ENCODE results near the gene KRTAP23-1.

The KRTAP23-1 gene

GRCh38 chr21:30348506-30348905 is at the start of gene KRTAP23-1:
KRTAP23-1 (minus strand) TSS chr21:30348606; CDS start chr21:30348606, 0 bp downstream.
- DNase-seq (ENCODE audit: low read depth in 2 of 2) = no peak

GRCh38 chr21:30395731-30396130 is 47.3 kb upstream of the KRTAP23-1 start, which contains the start of gene KRTAP13-1:
KRTAP13-1 (plus strand) TSS chr21:30396031; CDS start chr21:30396087, 56 bp downstream.
- DNase-seq (ENCODE audit: low read depth in 2 of 2) = no peak

DNA sequence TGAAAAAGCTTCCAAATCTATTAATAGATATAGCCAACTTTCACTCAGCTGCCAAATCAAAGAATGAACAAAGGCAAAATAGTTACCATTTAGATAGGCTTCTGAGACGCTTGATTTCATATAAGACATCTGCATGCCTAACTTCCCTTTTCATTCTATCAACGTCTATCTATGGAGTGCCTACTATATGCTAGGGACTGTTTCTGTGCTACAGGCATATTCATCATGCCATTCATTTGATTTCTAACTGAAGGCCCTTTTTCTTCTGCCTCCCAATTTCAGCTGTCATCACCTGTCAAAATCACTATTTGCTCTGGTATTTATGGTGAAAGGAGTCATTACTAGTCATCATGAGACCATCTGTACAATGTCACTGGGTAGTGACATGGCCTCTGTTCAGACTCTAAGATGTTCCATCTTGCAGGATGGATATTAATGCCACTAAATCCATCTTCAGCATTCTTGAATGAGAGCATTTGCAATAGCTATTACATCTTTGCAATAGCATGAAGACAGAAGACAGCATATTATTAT is 43.2 kb upstream of the KRTAP23-1 start:
- DNase-seq (ENCODE audit: low read depth in 2 of 2) = no peak

GRCh38 chr21:30382201-30382600 is 33.8 kb upstream of the KRTAP23-1 start:
- no peak for DNase-seq (ENCODE audit: low read depth in 2 of 2)

- DNase-seq (ENCODE audit: low read depth in 2 of 2) = no peak
Measured at GRCh38 chr21:30372139-30372770, 23.8 kb upstream of the KRTAP23-1 start, which contains the start of gene KRTAP13-2. KRTAP13-2 (minus strand) TSS chr21:30372271; CDS start chr21:30372213, 58 bp downstream.

GRCh38 chr21:30355906-30356305 is 7.5 kb upstream of the KRTAP23-1 start:
- DNase-seq (ENCODE audit: low read depth in 2 of 2) = no peak

- DNase-seq (ENCODE audit: low read depth in 2 of 2) = no peak
Measured at GRCh38 chr21:30354308-30355005, 6.1 kb upstream of the KRTAP23-1 start.

- DNase-seq (ENCODE audit: low read depth in 2 of 2) = no peak
Measured at GRCh38 chr21:30351534-30351933, 3.1 kb upstream of the KRTAP23-1 start.

- DNase-seq (ENCODE audit: low read depth in 2 of 2) = no peak
Measured at GRCh38 chr21:30349572-30349971, 1.2 kb upstream of the KRTAP23-1 start.

DNA sequence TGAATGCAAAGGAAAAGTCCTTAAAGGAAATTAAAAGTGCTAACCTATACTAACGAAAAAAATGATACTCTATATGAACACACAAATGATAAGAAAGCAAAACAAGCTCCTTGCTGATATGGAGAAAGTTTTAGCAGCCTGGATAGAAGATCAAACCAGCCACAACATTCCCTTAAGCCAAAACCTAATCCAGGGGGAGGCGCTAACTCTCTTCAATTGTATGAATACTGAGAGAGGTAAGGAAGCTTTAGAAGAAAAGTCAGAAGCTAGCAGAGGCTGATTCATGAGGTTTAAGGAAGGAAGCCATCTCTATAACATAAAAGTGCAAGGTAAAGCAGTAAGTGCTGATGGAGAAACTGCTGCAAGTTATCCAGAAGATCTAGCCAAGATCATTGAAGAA is 3.4 kb downstream of the KRTAP23-1 start:
- no peak for DNase-seq (ENCODE audit: low read depth in 2 of 2)

- peak; percentile 5 to 28 for DNase-seq (ENCODE audit: low read depth in 2 of 2)
Measured at GRCh38 chr21:30340714-30341573, 7.5 kb downstream of the KRTAP23-1 start.

DNA sequence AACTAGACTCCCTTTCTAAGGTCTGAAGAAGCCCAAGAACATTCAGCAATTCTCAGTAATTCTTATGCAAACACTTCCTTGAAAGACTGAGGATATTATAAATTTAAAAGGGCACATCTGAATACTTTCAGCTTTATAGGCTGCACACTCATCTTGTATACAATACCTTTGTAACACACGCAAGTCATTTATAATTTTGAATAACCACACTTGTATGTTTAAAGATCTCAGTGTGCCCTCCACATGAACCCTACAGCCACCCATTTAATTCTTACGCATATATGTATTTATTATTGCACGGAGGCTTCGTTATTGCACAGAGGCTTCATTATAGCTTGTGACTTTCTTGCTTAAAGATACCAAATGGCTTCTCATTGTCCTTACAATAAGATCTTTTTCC is 9.7 kb downstream of the KRTAP23-1 start:
- DNase-seq (ENCODE audit: low read depth in 2 of 2) = no peak

DNA sequence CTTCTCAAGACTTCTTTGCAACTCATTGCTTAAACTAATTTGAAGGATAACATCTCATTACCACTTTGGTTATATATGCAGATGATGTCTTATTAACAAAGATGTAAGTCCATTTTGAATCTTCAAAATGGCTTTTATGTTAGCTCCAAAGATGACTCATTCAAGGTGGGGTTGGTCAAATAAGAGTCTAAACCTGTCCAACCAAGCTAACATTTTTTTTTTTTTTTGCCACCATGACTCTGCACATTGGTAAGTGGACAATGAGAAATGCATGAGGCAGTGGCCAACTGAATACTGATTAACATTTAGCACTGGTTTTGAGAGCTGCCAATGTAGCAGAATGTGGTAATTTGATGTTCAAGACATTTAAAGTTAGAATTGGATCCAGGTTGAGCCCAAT is 10.6 kb downstream of the KRTAP23-1 start:
- no peak for DNase-seq (ENCODE audit: low read depth in 2 of 2)

DNA sequence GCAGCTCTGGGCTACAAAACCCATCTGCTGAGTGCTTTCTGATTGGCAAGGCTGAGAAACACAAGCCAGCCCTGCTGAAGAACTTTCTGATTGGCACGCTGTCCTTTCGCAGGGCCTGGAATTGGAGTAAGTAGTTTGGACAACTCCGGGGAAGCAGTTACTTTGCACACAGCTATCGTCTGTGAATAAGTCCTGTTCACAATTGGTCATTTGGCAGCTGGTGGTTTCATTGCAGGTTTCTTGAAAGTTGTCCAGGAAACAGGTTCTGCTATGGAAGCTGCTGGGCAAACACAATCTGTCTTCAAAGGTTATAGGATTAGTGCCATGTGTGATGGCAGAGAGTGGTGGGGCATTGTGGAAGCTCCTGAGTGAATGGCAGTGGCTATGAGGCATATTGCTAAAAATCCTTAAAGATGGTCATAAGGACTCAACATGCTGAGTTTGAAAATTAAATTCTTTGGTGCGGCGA is 11.1 kb downstream of the KRTAP23-1 start, which contains the start of gene KRTAP27-1:
KRTAP27-1 (minus strand) TSS at position 419 of the 469 bp plus-strand sequence; CDS start at position 393, 26 bp downstream.
- no peak for DNase-seq (ENCODE audit: low read depth in 2 of 2)

DNA sequence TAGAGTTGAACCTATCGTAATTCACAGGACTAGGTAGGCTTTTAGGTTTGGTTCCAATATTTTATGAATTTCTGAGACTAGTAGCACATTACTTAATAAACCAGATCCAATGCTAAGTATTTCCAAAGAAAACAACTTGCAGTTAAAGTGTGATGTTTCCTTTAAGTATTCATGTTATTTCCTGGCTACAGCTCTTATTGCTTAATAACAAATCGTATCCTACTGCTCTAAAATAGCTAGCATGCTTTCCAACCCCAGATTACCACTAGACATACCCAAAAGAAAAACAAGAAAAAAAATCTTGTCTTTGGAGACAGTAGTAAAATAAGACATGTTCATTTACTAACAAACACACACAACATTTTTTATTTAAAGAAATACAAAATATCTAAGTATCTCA is 11.8 kb downstream of the KRTAP23-1 start:
- DNase-seq (ENCODE audit: low read depth in 2 of 2) = no peak

DNA sequence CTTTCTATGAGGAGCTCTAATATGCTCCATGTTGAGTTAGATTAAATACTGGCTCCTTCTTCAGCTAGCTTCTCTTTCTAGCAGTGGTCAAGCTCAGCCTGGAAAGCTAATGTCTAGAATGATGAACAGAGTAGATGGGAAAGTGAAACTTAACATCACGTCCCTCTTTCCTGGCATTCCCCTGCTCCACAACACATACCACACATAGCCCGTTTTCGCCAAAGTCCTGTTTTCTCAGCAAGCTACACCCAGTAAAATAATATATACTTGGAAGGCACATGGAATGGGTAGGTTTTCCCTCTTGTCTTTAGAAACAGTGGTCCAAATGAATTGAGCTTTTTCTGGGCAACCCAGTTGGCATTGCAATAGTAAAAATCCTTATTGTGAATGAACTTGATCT is 14.7 kb downstream of the KRTAP23-1 start:
- DNase-seq (ENCODE audit: low read depth in 2 of 2) = no peak

GRCh38 chr21:30332681-30333080 is 15.7 kb downstream of the KRTAP23-1 start:
- DNase-seq (ENCODE audit: low read depth in 2 of 2) = no peak

DNA sequence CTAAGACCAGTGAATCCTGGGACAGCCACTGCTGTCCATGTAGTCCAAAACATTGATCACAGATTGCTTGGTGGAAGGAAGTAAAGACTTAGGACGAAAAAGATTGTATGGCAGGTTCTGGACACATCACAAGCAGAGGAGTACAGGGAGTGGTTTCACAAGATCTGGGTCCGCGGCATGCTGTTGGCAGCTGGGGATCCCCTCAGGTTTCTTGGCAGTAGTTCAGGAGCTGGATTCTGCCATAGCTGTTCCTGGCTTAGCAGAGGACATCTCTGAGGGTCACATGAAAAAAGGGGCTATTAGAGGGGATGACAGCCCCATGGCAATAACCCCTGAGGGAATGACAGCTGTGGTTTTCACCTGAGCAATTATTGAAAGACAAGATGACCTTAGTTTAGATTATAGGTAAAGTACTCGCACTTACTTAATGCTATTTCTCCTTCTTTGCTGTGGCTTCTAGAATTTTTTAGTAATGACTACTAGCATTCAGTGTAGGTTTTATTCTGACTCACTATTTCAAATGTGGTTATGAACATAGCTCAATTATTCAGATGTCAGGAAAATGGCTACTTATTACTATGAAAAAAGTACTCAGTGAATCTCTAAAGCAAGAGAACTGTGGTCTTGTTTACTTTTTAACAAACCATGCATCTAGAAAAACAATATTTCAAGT is 19.1 kb downstream of the KRTAP23-1 start:
- DNase-seq (ENCODE audit: low read depth in 2 of 2) = no peak

GRCh38 chr21:30326390-30326789 is 22.0 kb downstream of the KRTAP23-1 start:
- no peak for DNase-seq (ENCODE audit: low read depth in 2 of 2)

DNA sequence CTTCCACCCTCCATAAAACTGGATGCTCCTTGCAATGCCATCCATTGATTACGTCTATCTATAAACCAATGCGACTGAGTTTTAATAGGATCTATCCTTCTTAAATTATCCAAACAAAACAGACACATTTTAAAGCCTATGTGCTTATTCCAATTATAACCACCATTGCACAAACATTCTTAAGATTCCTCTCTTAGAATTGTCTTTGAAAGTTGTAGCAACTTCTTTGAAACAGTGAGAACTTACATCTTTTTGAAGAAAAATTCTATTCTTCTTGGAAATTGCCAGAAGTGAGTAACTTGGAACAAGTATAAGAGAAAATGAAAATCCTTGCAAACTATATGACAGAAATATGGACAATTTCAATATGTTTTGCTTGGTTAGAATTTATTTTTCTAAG is 28.2 kb downstream of the KRTAP23-1 start, which contains the start of gene KRTAP26-1:
KRTAP26-1 (minus strand) TSS at position 101 of the 400 bp plus-strand sequence. CDS start 280 bp downstream, outside the sequence.
- DNase-seq (ENCODE audit: low read depth in 2 of 2) = no peak

- no peak for DNase-seq (ENCODE audit: low read depth in 2 of 2)
Measured at GRCh38 chr21:30315701-30316100, 32.7 kb downstream of the KRTAP23-1 start.
